GM23338 (cell line): ENCODE results near the gene SFMBT2. TPM values are rescaled to one million over a fixed set of nuclear protein-coding genes. Genes with fewer than 3 reads are reported as not detected.

Experiments
- ATAC-seq: fragments of 200-7000 bp; cut with Tn5 transposase; 3 replicates; pipeline ENCODE4 v1.9.1; 2020
- DNase-seq: peaks from one replicate; pipeline ENCODE4 v3.0.0-alpha.2; 2015; ENCODE audit warnings: low spot score
- H2AFZ ChIP-seq: fragments of 200-600 bp; sonication (generic); 2 replicates; pipeline ENCODE4 v1.8.0; 2016; ENCODE audit warnings: antibody characterized with exemption, mild to moderate bottlenecking, moderate library complexity
- H3F3A ChIP-seq: fragments of 200-600 bp; sonication (generic); replicated peaks from 2 replicates; pipeline ENCODE4 v1.8.0; 2017; ENCODE audit warnings: antibody characterized with exemption, mixed run types, low read depth
- H3K27ac ChIP-seq: fragments of 200-600 bp; sonication (generic); 2 replicates; pipeline ENCODE4 v1.6.1; 2016; ENCODE audit warnings: low read depth
- H3K27me3 ChIP-seq: fragments of 200-600 bp; sonication (generic); 2 replicates; pipeline ENCODE4 v1.8.0; 2016; ENCODE audit warnings: mild to moderate bottlenecking, mixed run types, moderate library complexity; ENCODE audit not compliant: insufficient read depth
- H3K36me3 ChIP-seq: fragments of 200-600 bp; sonication (generic); 2 replicates; pipeline ENCODE4 v1.8.0; 2016; ENCODE audit warnings: mild to moderate bottlenecking; ENCODE audit not compliant: insufficient read depth
- H3K4me1 ChIP-seq: fragments of 200-600 bp; sonication (generic); 2 replicates; pipeline ENCODE4 v1.8.0; 2016; ENCODE audit warnings: mild to moderate bottlenecking, moderate library complexity; ENCODE audit not compliant: insufficient read depth
- H3K4me2 ChIP-seq: fragments of 200-600 bp; sonication (generic); 2 replicates; pipeline ENCODE4 v1.7.1; 2017; ENCODE audit warnings: mixed run types
- H3K4me3 ChIP-seq: fragments of 200-600 bp; sonication (generic); 2 replicates; pipeline ENCODE4 v1.6.1; 2016; ENCODE audit warnings: mixed run types
- H3K79me2 ChIP-seq: fragments of 200-600 bp; sonication (generic); replicated peaks from 2 replicates; pipeline ENCODE4 v1.8.0; 2017; ENCODE audit warnings: mild to moderate bottlenecking; ENCODE audit not compliant: insufficient read depth
- H3K9me2 ChIP-seq: fragments of 200-600 bp; sonication (generic); 2 replicates; pipeline ENCODE4 v1.8.0; 2017; ENCODE audit not compliant: insufficient read depth
- H4K20me1 ChIP-seq: fragments of 200-600 bp; sonication (generic); replicated peaks from 2 replicates; pipeline ENCODE4 v1.8.0; 2017; ENCODE audit warnings: mild to moderate bottlenecking; ENCODE audit not compliant: insufficient read depth
- H3K27ac Mint-ChIP-seq: 2 replicates; pipeline ENCODE4 v1.8.0; 2020; ENCODE audit warnings: inconsistent platforms, mild to moderate bottlenecking, moderate library complexity, mixed read lengths
- H3K27me3 Mint-ChIP-seq: 3 replicates; pipeline ENCODE4 v1.8.0; 2022; ENCODE audit warnings: low read depth, mild to moderate bottlenecking, moderate library complexity, mixed read lengths, inconsistent platforms; ENCODE audit not compliant: insufficient read depth, poor library complexity
- H3K36me3 Mint-ChIP-seq: 3 replicates; pipeline ENCODE4 v1.8.0; 2021; ENCODE audit warnings: low read depth, mild to moderate bottlenecking, inconsistent platforms, moderate library complexity, mixed read lengths
- H3K4me1 Mint-ChIP-seq: 3 replicates; pipeline ENCODE4 v1.8.0; 2020; ENCODE audit warnings: mild to moderate bottlenecking, inconsistent platforms, mixed read lengths
- H3K4me3 Mint-ChIP-seq: 3 replicates; pipeline ENCODE4 v1.8.0; 2021; ENCODE audit warnings: moderate library complexity, mild to moderate bottlenecking, inconsistent platforms, mixed read lengths
- H3K9me3 Mint-ChIP-seq: 3 replicates; pipeline ENCODE4 v1.8.0; 2020; ENCODE audit warnings: moderate library complexity, mild to moderate bottlenecking, inconsistent platforms, mixed read lengths
- CREB1 ChIP-seq: fragments of 250-450 bp; sonication (Bioruptor Pico); IDR thresholded peaks from 2 replicates; pipeline ENCODE4 v1.5.0; 2020; ENCODE audit warnings: low read depth, mild to moderate bottlenecking, moderate library complexity
- ETS1 ChIP-seq: IDR thresholded peaks from 2 replicates; pipeline ENCODE4 v1.6.1; 2016; ENCODE audit warnings: antibody characterized with exemption
- EZH2 ChIP-seq: fragments of 200-600 bp; sonication (generic); IDR thresholded peaks from one replicate; pipeline ENCODE4 v1.8.0; 2017; ENCODE audit warnings: antibody characterized with exemption, mild to moderate bottlenecking, low read depth; ENCODE audit not compliant: unreplicated experiment
- EZH2phosphoT487 ChIP-seq: fragments of 200-600 bp; sonication (generic); IDR thresholded peaks from one replicate; pipeline ENCODE4 v1.8.1; 2018; ENCODE audit warnings: antibody characterized with exemption; ENCODE audit not compliant: unreplicated experiment
- JUNB ChIP-seq: IDR thresholded peaks from one replicate; pipeline ENCODE4 v1.6.1; 2016; ENCODE audit warnings: antibody characterized with exemption; ENCODE audit not compliant: unreplicated experiment
- NANOG ChIP-seq: IDR thresholded peaks from 2 replicates; pipeline ENCODE4 v1.6.1; 2016; ENCODE audit warnings: antibody characterized with exemption, borderline replicate concordance
- POLR2AphosphoS5 ChIP-seq: IDR thresholded peaks from 2 replicates; pipeline ENCODE4 v1.6.1; 2016; ENCODE audit warnings: antibody characterized with exemption, low read depth
- STAT1 ChIP-seq: IDR thresholded peaks from one replicate; pipeline ENCODE4 v1.6.1; 2016; ENCODE audit warnings: antibody characterized with exemption; ENCODE audit not compliant: unreplicated experiment
- ZNF114 ChIP-seq: fragments of 250-450 bp; sonication (Bioruptor Pico); IDR thresholded peaks from 2 replicates; pipeline ENCODE4 v1.5.0; 2020; ENCODE audit warnings: mild to moderate bottlenecking, moderate library complexity
- ZNF331 ChIP-seq: fragments of 250-450 bp; sonication (Bioruptor Pico); IDR thresholded peaks from 2 replicates; pipeline ENCODE4 v1.5.0; 2020; ENCODE audit warnings: low read depth, mild to moderate bottlenecking, moderate library complexity
- ZNF462 ChIP-seq: fragments of 250-450 bp; sonication (Bioruptor Pico); IDR thresholded peaks from 2 replicates; pipeline ENCODE4 v1.5.0; 2020; ENCODE audit warnings: mild to moderate bottlenecking, moderate library complexity
- polyA plus RNA-seq: library from polyadenylated mRNA; unstranded; fragments of >200 nt; fragmentation: Nextera tagmentation; extraction: Ambion mirVana; gene quantifications from 2 replicates; pipeline ENCODE4 v1.2.1, GENCODE V29; 2016
- total RNA-seq: library from RNA; depleted of rRNA; stranded (reverse); fragments of >200 nt; shearing (Covaris generic); gene quantifications from 2 replicates; pipeline ENCODE4 v1.2.3, GENCODE V29; 2014
- TF ChIP-seq, protein P1 (sequence below): IDR thresholded peaks from one replicate; pipeline ENCODE4 v1.6.1; 2018; ENCODE audit warnings: antibody characterized with exemption; ENCODE audit not compliant: unreplicated experiment
- TF ChIP-seq, protein P2 (sequence below), 2 experiments: fragments of 200-600 bp in 1 of 2; sonication (generic) in 1 of 2; conservative IDR thresholded peaks; 2 replicates each; pipeline versions ENCODE4 v1.5.1 to v1.6.1; 2016 to 2017; ENCODE audit warnings: antibody characterized with exemption in 2 of 2, low read depth in 2 of 2, mild to moderate bottlenecking in 2 of 2, moderate library complexity in 1 of 2

Gene SFMBT2
- total and polyA plus RNA-seq, 2 experiments from 2014 or later, result 2.7 to 6.7 TPM

- Histone ChIP-seq H3K4me1 (no peaks in the 10 kb centered on the region), H3F3A (no peaks in the 10 kb centered on the region), H3K4me3 (no peak overlapping the region), H3K27ac (no peak overlapping the region), H3K36me3 (no peaks in the 10 kb centered on the region), H2AFZ (no peak overlapping the region), H3K9me2 (no peaks in the 10 kb centered on the region), H4K20me1 (no peaks in the 10 kb centered on the region), H3K27me3 (no peaks in the 10 kb centered on the region), H3K79me2 (no peaks in the 10 kb centered on the region), H3K4me2 (no peak overlapping the region)
- TF ChIP-seq ZNF331 (CRISPR knock-in tag) (no peak), NANOG (no peak), EZH2phosphoT487 (no peak), ZNF114 (CRISPR knock-in tag) (no peak), ETS1 (no peak), CREB1 (no peak), EZH2 (no peak), ZNF462 (no peak), POLR2AphosphoS5 (no peak), JUNB (no peak), STAT1 (no peak)
- TF ChIP-seq, protein P1, sequence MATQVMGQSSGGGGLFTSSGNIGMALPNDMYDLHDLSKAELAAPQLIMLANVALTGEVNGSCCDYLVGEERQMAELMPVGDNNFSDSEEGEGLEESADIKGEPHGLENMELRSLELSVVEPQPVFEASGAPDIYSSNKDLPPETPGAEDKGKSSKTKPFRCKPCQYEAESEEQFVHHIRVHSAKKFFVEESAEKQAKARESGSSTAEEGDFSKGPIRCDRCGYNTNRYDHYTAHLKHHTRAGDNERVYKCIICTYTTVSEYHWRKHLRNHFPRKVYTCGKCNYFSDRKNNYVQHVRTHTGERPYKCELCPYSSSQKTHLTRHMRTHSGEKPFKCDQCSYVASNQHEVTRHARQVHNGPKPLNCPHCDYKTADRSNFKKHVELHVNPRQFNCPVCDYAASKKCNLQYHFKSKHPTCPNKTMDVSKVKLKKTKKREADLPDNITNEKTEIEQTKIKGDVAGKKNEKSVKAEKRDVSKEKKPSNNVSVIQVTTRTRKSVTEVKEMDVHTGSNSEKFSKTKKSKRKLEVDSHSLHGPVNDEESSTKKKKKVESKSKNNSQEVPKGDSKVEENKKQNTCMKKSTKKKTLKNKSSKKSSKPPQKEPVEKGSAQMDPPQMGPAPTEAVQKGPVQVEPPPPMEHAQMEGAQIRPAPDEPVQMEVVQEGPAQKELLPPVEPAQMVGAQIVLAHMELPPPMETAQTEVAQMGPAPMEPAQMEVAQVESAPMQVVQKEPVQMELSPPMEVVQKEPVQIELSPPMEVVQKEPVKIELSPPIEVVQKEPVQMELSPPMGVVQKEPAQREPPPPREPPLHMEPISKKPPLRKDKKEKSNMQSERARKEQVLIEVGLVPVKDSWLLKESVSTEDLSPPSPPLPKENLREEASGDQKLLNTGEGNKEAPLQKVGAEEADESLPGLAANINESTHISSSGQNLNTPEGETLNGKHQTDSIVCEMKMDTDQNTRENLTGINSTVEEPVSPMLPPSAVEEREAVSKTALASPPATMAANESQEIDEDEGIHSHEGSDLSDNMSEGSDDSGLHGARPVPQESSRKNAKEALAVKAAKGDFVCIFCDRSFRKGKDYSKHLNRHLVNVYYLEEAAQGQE, result no peak
- TF ChIP-seq, protein P2, sequence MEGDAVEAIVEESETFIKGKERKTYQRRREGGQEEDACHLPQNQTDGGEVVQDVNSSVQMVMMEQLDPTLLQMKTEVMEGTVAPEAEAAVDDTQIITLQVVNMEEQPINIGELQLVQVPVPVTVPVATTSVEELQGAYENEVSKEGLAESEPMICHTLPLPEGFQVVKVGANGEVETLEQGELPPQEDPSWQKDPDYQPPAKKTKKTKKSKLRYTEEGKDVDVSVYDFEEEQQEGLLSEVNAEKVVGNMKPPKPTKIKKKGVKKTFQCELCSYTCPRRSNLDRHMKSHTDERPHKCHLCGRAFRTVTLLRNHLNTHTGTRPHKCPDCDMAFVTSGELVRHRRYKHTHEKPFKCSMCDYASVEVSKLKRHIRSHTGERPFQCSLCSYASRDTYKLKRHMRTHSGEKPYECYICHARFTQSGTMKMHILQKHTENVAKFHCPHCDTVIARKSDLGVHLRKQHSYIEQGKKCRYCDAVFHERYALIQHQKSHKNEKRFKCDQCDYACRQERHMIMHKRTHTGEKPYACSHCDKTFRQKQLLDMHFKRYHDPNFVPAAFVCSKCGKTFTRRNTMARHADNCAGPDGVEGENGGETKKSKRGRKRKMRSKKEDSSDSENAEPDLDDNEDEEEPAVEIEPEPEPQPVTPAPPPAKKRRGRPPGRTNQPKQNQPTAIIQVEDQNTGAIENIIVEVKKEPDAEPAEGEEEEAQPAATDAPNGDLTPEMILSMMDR (conservative IDR thresholded peaks at IDR 0.05; ENCODE audit: low read depth in 2 of 2), result no peak
- no peak for DNase-seq
- peaks cover 26% of the 10 kb centered on the region for H3K36me3 Mint-ChIP-seq
- H3K27me3 Mint-ChIP-seq, result peaks cover 3% of the 10 kb centered on the region
- no peak overlapping the region for H3K4me3 Mint-ChIP-seq
- H3K4me1 Mint-ChIP-seq, result no peaks in the 10 kb centered on the region
- no peak overlapping the region for H3K27ac Mint-ChIP-seq
- no peak for ATAC-seq
- H3K9me3 Mint-ChIP-seq, result peaks cover 10% of the 10 kb centered on the region; the same call in 2 of the 3 replicates
Measured at GRCh38 chr10:7196284-7196683, 214.6 kb downstream of the SFMBT2 start.
